Measurements from ENCODE around the gene HNRNPUL2. TPM values are rescaled to one million over a fixed set of nuclear protein-coding genes. Genes with fewer than 3 reads are reported as not detected.

HNRNPUL2 gene
- total RNA-seq: 10 to 100 TPM; 35.2 to 37.6 TPM
- 71.6 TPM for polyA plus RNA-seq (2013, experiment 1 of 2)
- polyA plus RNA-seq (2013, experiment 2 of 2): 66.4 TPM
- 14.7 to 68.2 (median 35.4) reads per million in 172 experiments for total RNA-seq

DNA sequence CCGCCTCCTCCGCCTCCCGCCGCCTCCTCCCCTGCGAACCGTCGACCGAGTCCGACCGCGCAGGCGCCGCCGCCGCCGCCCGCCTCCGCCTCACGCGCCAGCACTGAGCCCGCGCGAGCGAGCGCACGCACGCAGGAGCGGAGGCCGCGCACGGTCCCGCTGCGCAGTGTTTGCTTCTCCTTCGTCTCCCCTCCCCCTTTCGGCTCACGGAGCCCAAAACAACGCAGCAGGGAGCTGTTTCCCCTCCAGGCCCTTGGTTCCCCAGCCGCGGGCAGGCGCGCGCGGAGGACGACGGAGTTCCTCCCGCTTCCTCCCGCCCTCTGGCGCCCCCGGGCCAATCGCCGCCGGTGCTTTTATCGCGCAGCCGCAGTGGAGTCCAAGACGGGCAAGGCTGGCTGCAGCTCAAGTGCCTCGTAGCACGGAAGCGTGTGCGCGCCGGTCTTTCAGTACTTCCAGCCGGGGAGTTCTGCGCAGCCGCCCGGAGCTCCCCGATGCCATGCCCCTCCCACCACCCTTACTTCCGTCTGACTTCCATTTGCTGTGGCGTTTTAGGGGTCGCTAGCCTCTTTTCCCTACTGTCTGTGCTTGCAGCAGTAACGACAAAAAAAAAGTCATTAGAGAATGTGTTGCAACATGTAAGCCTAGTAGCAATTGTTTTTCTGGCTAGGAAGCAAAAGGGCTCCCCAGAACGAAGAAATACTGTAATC is at the start of gene HNRNPUL2:
HNRNPUL2 (minus strand) TSS at position 293 of the 707 bp plus-strand sequence. CDS start 301 bp downstream, outside the sequence.
- no peaks in the 10 kb centered on the region for H3K27me3 ChIP-seq (ENCODE audit: control insufficient read depth in 1 of 2, insufficient read depth in 2 of 2, low read length in 2 of 2)
- Mint-ChIP-seq H3K27me3 (no peaks in the 10 kb centered on the region), H3K36me3 (ENCODE audit: low read depth) (peaks cover 76% of the 10 kb centered on the region), H3K9me3 (no peaks in the 10 kb centered on the region), H3K4me1 (ENCODE audit: low read depth) (peaks cover 72% of the 10 kb centered on the region), H3K27ac (peak within 1 kb of the TSS; percentile 98), H3K4me3 (peak within 1 kb of the TSS; percentile 93)
- no peaks in the 10 kb centered on the region for H3K9me3 ChIP-seq (ENCODE audit: control insufficient read depth in 1 of 2, insufficient read depth in 1 of 2, low read length in 2 of 2)
- TF ChIP-seq, protein P1, sequence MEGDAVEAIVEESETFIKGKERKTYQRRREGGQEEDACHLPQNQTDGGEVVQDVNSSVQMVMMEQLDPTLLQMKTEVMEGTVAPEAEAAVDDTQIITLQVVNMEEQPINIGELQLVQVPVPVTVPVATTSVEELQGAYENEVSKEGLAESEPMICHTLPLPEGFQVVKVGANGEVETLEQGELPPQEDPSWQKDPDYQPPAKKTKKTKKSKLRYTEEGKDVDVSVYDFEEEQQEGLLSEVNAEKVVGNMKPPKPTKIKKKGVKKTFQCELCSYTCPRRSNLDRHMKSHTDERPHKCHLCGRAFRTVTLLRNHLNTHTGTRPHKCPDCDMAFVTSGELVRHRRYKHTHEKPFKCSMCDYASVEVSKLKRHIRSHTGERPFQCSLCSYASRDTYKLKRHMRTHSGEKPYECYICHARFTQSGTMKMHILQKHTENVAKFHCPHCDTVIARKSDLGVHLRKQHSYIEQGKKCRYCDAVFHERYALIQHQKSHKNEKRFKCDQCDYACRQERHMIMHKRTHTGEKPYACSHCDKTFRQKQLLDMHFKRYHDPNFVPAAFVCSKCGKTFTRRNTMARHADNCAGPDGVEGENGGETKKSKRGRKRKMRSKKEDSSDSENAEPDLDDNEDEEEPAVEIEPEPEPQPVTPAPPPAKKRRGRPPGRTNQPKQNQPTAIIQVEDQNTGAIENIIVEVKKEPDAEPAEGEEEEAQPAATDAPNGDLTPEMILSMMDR (IDR thresholded peaks at IDR 0.05): no peak
- CTCF ChIA-PET: interaction anchor here (0.5 to 8.3 kb wide), 6 partner anchors 18 to 154 kb away, joined by 3 to 44 read pairs (median 8); partner anchors contain the start of genes SLC3A2, TMEM179B and ZBTB3
- peak within 1 kb of the TSS; percentile 65 for H3K4me3 ChIP-seq (ENCODE audit: low read length)
- H3K36me3 ChIP-seq (ENCODE audit: insufficient read depth, low read length): peaks cover 30% of the 10 kb centered on the region
- POLR2A ChIA-PET: interaction anchor here (0.6 to 7.9 kb wide), 51 partner anchors 8 to 1590 kb away, joined by 3 to 228 read pairs (median 6); partner anchors contain the start of genes B3GAT3, BSCL2, C11orf98 and CSKMT
- peak; percentile 80 for ATAC-seq (ENCODE audit: poor library complexity)
- peaks cover 54% of the 10 kb centered on the region for H3K4me1 ChIP-seq (ENCODE audit: insufficient read depth, low read length)
- DNase-seq: peak; percentile 96 to 100 (median 98)
- H3K27ac ChIP-seq (ENCODE audit: low read depth in 1 of 2, low read length in 2 of 2): peak within 1 kb of the TSS; percentile 93 to 97
- intact Hi-C loops (cut with DNase I, micrococcal nuclease): loop anchor here in 1 of 2 experiments (1.0 to 5.0 kb wide), 4 partner anchors 18 to 115 kb away; partner anchors contain the start of genes LBHD1 and TAF6L

DNA sequence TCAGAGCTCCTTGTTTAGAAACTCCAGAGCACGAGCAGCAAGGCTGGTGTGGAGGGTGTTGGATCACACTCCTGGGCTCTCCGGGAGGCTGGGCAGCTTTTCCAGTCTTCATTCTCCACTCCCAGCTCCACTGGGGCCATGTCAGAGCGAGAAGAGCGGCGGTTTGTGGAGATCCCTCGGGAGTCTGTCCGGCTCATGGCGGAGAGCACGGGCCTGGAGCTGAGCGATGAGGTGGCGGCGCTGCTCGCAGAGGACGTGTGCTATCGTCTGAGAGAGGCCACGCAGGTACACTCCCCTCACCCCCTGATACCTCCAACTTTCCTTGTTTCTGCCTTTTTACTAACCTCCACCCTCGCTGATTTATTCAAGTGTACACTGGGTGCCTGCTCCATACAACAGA is 48.4 kb upstream of the HNRNPUL2 start:
- Mint-ChIP-seq H3K36me3 (ENCODE audit: low read depth) (peaks cover 46% of the 10 kb centered on the region), H3K4me3 (no peak overlapping the region), H3K9me3 (no peaks in the 10 kb centered on the region), H3K27me3 (no peaks in the 10 kb centered on the region), H3K27ac (no peak overlapping the region), H3K4me1 (ENCODE audit: low read depth) (peaks cover 14% of the 10 kb centered on the region)
- Histone ChIP-seq H3K4me1 (ENCODE audit: insufficient read depth, low read length) (peaks cover 26% of the 10 kb centered on the region), H3K27me3 (ENCODE audit: control insufficient read depth in 1 of 2, insufficient read depth in 2 of 2, low read length in 2 of 2) (no peaks in the 10 kb centered on the region), H3K36me3 (ENCODE audit: insufficient read depth, low read length) (peaks cover 15% of the 10 kb centered on the region), H3K4me3 (ENCODE audit: low read length) (no peak overlapping the region), H3K27ac (ENCODE audit: low read depth in 1 of 2, low read length in 2 of 2) (no peak overlapping the region), H3K9me3 (ENCODE audit: control insufficient read depth in 1 of 2, insufficient read depth in 1 of 2, low read length in 2 of 2) (no peaks in the 10 kb centered on the region)
- intact Hi-C loops (cut with DNase I, micrococcal nuclease): no loop called here
- CTCF ChIA-PET: interaction anchor here (8.8 kb wide), 1 partner anchor 11 kb away, joined by 81 read pairs; the partner anchor contains the start of gene TMEM179B
- POLR2A ChIA-PET: interaction anchor here (1.1 to 3.2 kb wide), 3 partner anchors 11 to 80 kb away, joined by 4 to 13 read pairs (median 5); partner anchors contain the start of gene POLR2G
- TF ChIP-seq, protein P1 (IDR thresholded peaks at IDR 0.05): no peak
- no peak for ATAC-seq (ENCODE audit: poor library complexity)
- DNase-seq: no peak

DNA sequence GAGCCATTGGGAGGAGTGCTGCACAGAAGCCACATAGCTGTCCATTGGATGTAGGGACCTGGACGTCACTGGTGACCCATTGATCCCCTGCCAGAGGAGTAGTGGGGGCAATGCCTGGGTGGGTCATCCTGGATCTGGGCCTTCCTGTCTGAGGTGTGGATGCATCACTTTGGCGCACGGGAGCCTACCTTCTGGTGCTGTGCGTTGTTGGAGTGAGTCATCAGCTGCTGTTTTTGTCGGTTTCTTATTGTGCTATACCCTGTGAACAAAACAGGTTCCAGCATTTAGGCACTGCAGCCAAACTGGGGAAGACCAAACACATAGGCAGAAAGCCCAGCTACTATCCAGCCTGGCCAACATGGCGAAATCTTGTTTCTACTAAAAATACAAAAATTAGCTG is 47.1 kb upstream of the HNRNPUL2 start:
- Mint-ChIP-seq H3K4me3 (no peak overlapping the region), H3K27ac (no peak overlapping the region), H3K36me3 (ENCODE audit: low read depth) (peaks cover 51% of the 10 kb centered on the region), H3K27me3 (no peaks in the 10 kb centered on the region), H3K4me1 (ENCODE audit: low read depth) (peaks cover 24% of the 10 kb centered on the region), H3K9me3 (no peaks in the 10 kb centered on the region)
- Histone ChIP-seq H3K27me3 (ENCODE audit: control insufficient read depth in 1 of 2, insufficient read depth in 2 of 2, low read length in 2 of 2) (no peaks in the 10 kb centered on the region), H3K27ac (ENCODE audit: low read depth in 1 of 2, low read length in 2 of 2) (no peak overlapping the region), H3K4me3 (ENCODE audit: low read length) (no peak overlapping the region), H3K9me3 (ENCODE audit: control insufficient read depth in 1 of 2, insufficient read depth in 1 of 2, low read length in 2 of 2) (no peaks in the 10 kb centered on the region), H3K36me3 (ENCODE audit: insufficient read depth, low read length) (peaks cover 15% of the 10 kb centered on the region), H3K4me1 (ENCODE audit: insufficient read depth, low read length) (peaks cover 37% of the 10 kb centered on the region)
- ChIA-PET CTCF (interaction anchor here (0.9 to 8.8 kb wide), 2 partner anchors 12 to 107 kb away, joined by 3 to 81 read pairs; partner anchors contain the start of genes SLC3A2 and TMEM179B), POLR2A (interaction anchor here (1.1 to 3.2 kb wide), 5 partner anchors 12 to 81 kb away, joined by 3 to 13 read pairs (median 5); partner anchors contain the start of genes HNRNPUL2, POLR2G and ZBTB3)
- TF ChIP-seq, protein P1 (IDR thresholded peaks at IDR 0.05): no peak
- ATAC-seq (ENCODE audit: poor library complexity) (no peak), DNase-seq (no peak)
- intact Hi-C loops (cut with DNase I, micrococcal nuclease): loop anchor here (5.0 kb wide), 2 partner anchors 47 to 108 kb away; partner anchors contain the start of genes HNRNPUL2 (in 1 of the 2), SLC3A2 (in 1 of the 2) and TTC9C (in 1 of the 2)
